WTC11 (cell line): ENCODE measurements around the gene POLR2M. TPM values are rescaled to one million over a fixed set of nuclear protein-coding genes. Genes with fewer than 3 reads are reported as not detected.

Source experiments
- ATAC-seq: fragments of 200-7000 bp; cut with Tn5 transposase; 2 replicates; pipeline ENCODE4 v1.10.0; 2021; ENCODE audit warnings: mild to moderate bottlenecking, moderate library complexity
- CTCF ChIA-PET: fragments of 300-600 bp; sonication (Branson Sonifier 250); formaldehyde crosslinking; loops from one replicate; lab custom pipeline; 2021; ENCODE audit warnings: antibody characterized with exemption; lab: Charles Lee
- POLR2A ChIA-PET: fragments of 350-600 bp; sonication (Branson Sonifier 250); formaldehyde crosslinking; loops from one replicate; lab custom pipeline; 2021; ENCODE audit warnings: antibody characterized with exemption; lab: Charles Lee
- DNase-seq: peaks from one replicate; pipeline ENCODE4 v3.0.0; 2021; ENCODE audit warnings: low spot score
- H3K27ac Mint-ChIP-seq: 2 replicates; pipeline ENCODE4 v1.8.0; 2021; ENCODE audit warnings: mixed read lengths
- H3K27me3 Mint-ChIP-seq: 2 replicates; pipeline ENCODE4 v1.8.0; 2021; ENCODE audit warnings: low read depth, mild to moderate bottlenecking, moderate library complexity, mixed read lengths
- H3K36me3 Mint-ChIP-seq: 2 replicates; pipeline ENCODE4 v1.8.0; 2021; ENCODE audit warnings: mixed read lengths
- H3K4me1 Mint-ChIP-seq: 2 replicates; pipeline ENCODE4 v1.8.0; 2022; ENCODE audit warnings: mixed read lengths
- H3K4me3 Mint-ChIP-seq: 2 replicates; pipeline ENCODE4 v1.8.0; 2021; ENCODE audit warnings: mild to moderate bottlenecking, moderate library complexity, mixed read lengths
- H3K9me3 Mint-ChIP-seq: 2 replicates; pipeline ENCODE4 v1.8.0; 2021; ENCODE audit warnings: mixed read lengths
- CTCF ChIP-seq: fragments of 200-600 bp; IDR thresholded peaks from 2 replicates; pipeline ENCODE4 v1.8.0; 2022; ENCODE audit warnings: antibody characterized with exemption
- E2F5 ChIP-seq: sonication (generic); formaldehyde crosslinking; IDR thresholded peaks from 2 replicates; pipeline ENCODE4 v1.8.1; 2022; ENCODE audit warnings: mild to moderate bottlenecking, moderate library complexity, missing genetic modification reagents
- JUN ChIP-seq: sonication (generic); formaldehyde crosslinking; IDR thresholded peaks from 2 replicates; pipeline ENCODE4 v1.8.0; 2023; ENCODE audit warnings: mild to moderate bottlenecking, missing genetic modification reagents
- KAT7 ChIP-seq: sonication (generic); formaldehyde crosslinking; IDR thresholded peaks from 2 replicates; pipeline ENCODE4 v1.8.1; 2023; ENCODE audit warnings: missing genetic modification reagents, mild to moderate bottlenecking, borderline replicate concordance
- PRRX2 ChIP-seq: fragments of 250-450 bp; sonication (Bioruptor Pico); IDR thresholded peaks from 2 replicates; pipeline ENCODE4 v1.8.0; 2021; ENCODE audit warnings: mild to moderate bottlenecking
- RORB ChIP-seq: fragments of 250-450 bp; sonication (Bioruptor Pico); IDR thresholded peaks from 2 replicates; pipeline ENCODE4 v1.9.0; 2021; ENCODE audit warnings: mild to moderate bottlenecking
- TCF7 ChIP-seq: sonication (generic); formaldehyde crosslinking; IDR thresholded peaks from 2 replicates; pipeline ENCODE4 v1.8.0; 2022; ENCODE audit warnings: mild to moderate bottlenecking, low read depth, missing genetic modification reagents, moderate library complexity
- ZNF396 ChIP-seq: fragments of 250-450 bp; sonication (Bioruptor Pico); IDR thresholded peaks from 2 replicates; pipeline ENCODE4 v1.8.0; 2021; ENCODE audit warnings: mild to moderate bottlenecking, moderate library complexity, borderline replicate concordance
- ZNF423 ChIP-seq: fragments of 250-450 bp; sonication (Bioruptor Pico); IDR thresholded peaks from 2 replicates; pipeline ENCODE4 v2.1.2; 2022; ENCODE audit warnings: mild to moderate bottlenecking, moderate library complexity
- total RNA-seq: library from RNA; stranded (reverse); gene quantifications from 3 replicates; pipeline ENCODE4 v1.2.3, GENCODE V29; 2021

Gene POLR2M
- total RNA-seq, 1 experiment from 2014 or later = 84.4 TPM

- Mint-ChIP-seq H3K27me3 (no peaks in the 10 kb centered on the region), H3K4me1 (no peaks in the 10 kb centered on the region), H3K9me3 (peaks cover 10% of the 10 kb centered on the region; the same call in 1 of the 2 replicates), H3K4me3 (no peak overlapping the region), H3K27ac (no peak overlapping the region), H3K36me3 (no peaks in the 10 kb centered on the region)
- TF ChIP-seq PRRX2 (CRISPR knock-in tag) (no peak), TCF7 (CRISPR knock-in tag) (no peak), JUN (CRISPR knock-in tag) (no peak), ZNF396 (CRISPR knock-in tag) (no peak), CTCF (peak; percentile 22; the same call in 1 of the 2 replicates)
- ATAC-seq (peak; percentile 75), DNase-seq (peak; percentile 28)
- ChIA-PET CTCF (interaction anchor here (0.6 to 3.6 kb wide), 7 partner anchors 10 to 309 kb away, joined by 3 to 38 read pairs (median 4); partner anchors contain the start of gene ALDH1A2), POLR2A (no interaction called here)
Observed at GRCh38 chr15:57762302-57762701, 55.8 kb downstream of the POLR2M start.

GRCh38 chr15:57763176-57763964, 56.9 kb downstream of the POLR2M start:
- H3K27me3 Mint-ChIP-seq = no peaks in the 10 kb centered on the region
- no peak overlapping the region for H3K27ac Mint-ChIP-seq
- no peak overlapping the region for H3K4me3 Mint-ChIP-seq
- peaks cover 10% of the 10 kb centered on the region; the same call in 1 of the 2 replicates for H3K9me3 Mint-ChIP-seq
- no peaks in the 10 kb centered on the region for H3K36me3 Mint-ChIP-seq
- H3K4me1 Mint-ChIP-seq = no peaks in the 10 kb centered on the region
- POLR2A ChIA-PET = no interaction called here
- ATAC-seq (no peak), DNase-seq (no peak)
- TF ChIP-seq RORB (CRISPR knock-in tag) (no peak), E2F5 (no peak), ZNF423 (CRISPR knock-in tag) (no peak), KAT7 (CRISPR knock-in tag) (no peak)
- TF ChIP-seq, all 79 proteins: peak for 0
- CTCF ChIA-PET = interaction anchor here (0.7 to 3.6 kb wide), 4 partner anchors 11 to 308 kb away, joined by 3 to 38 read pairs (median 5); no protein-coding TSS in a partner anchor

Other genes starting within 250 kb of the POLR2M start
- 0.60 to 0.73 TPM (median 0.68 TPM) in 3 replicates for gene MYZAP, start 114.8 kb upstream of the POLR2M start, total RNA-seq